Measurements from ENCODE around the gene WNT7A. TPM values are rescaled to one million over a fixed set of nuclear protein-coding genes. Genes with fewer than 3 reads are reported as not detected.

The WNT7A gene
- total RNA-seq, 1 donor from 2014 or later: 0.44 TPM

DNA sequence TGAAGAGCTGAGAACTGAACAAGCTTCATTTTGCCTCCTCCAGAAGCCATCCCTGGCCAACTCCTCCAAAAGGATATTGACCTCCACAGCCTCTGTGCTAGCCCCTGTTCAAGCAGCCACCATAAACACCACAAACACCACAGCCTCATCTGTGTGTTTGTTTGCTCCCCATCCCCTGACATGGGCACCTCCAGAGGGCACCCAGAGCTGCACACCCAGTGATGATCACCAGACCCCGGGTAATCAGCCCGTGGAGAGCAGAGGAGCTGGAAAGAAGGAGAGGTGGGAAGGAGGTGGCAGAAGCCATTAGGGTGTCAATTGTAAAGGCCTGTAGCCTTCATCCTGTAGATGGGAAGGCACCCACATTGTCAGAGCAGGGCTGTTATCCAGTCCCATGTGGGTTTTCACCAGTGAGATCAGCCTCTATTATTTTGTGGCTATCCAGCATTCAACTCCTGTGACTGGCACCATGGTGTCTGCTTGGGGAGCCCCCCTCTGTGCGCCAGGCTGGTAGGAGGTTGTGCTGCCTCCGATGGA is 6.8 kb upstream of the WNT7A start:
- intact Hi-C loops (cut with micrococcal nuclease): loop anchor here (5.0 kb wide), 1 partner anchor 339 kb away; the partner anchor contains the start of gene FBLN2

DNA sequence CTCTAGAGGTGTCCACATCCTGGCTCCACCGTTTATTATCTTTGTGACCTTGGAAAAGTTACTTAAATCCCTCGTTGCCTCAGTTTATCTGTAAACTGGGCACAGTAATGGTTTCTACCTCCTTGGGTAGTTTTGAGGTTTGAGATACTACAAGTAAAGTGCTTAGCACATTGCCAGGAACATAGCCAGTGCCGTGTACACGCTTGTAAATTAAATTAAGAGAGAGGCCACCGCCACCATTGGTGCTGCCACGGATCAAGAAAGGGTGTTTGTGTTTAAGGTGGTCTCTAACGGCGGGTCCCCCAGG is 5.8 kb upstream of the WNT7A start:
- intact Hi-C loops (cut with micrococcal nuclease): loop anchor here (1.0 to 5.0 kb wide), 3 partner anchors 228 to 389 kb away; partner anchors contain the start of gene FBLN2

DNA sequence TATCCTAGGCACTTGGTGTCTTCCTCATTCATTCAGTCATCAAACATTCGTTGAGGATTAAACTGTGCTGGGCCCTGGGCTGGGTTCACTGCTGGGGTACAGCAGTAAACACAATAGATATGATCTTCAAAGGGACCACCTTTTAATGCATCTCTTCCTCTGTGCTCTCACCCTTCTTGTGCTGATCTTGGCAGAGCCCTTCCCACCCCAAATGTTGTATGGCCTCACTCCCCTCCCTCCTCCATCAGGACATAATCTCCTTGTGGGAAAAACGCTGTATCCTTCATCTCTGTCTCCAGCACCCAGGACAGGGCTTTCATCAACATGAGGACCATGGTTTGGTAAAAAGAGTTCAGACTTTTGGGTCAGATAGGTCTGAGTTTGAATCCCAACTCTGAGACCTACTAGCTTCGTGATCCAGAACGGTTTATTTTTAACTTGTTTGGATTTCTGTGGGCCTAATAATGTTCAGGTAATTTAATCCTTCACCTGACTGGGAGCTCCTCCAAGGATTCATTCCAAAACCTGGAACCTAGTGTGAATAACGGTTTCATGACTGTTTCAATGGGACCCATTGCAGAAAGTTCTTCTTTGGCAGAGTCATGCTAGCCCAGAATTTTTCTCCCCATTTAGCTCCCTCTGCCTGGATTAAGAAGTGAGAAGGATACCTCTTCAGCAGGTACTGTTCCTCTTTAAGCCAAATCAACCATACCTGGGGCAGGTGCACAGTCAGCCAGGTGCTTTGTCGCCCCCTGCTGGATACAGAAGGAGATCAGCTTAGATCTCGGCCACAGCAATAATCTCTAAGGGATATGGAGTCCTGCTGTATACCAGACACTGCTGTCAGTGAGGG is 5.2 kb upstream of the WNT7A start:
- intact Hi-C loops (cut with micrococcal nuclease): loop anchor here (1.0 to 5.0 kb wide), 3 partner anchors 228 to 389 kb away; partner anchors contain the start of gene FBLN2

DNA sequence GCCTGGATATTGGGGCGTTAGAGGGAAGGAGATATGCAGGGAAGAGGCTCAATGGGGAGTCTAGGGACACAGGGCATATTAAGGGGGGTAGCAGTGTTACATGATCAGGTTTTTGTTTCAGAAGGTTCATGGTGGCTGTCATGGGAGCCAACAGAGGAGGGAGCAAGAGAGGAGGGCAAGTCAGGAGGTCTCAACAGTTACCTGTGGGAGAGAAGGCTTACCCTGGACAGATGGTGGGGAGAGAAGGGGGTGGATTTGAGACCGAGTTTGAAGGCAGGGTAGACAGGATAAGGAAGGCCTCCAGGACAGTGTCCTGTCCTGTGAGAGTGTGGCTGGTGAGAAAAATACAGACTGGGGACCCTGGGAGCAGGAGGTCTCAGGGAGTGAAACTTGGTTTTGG is 3.8 kb upstream of the WNT7A start:
- intact Hi-C loops (cut with micrococcal nuclease): no loop called here

DNA sequence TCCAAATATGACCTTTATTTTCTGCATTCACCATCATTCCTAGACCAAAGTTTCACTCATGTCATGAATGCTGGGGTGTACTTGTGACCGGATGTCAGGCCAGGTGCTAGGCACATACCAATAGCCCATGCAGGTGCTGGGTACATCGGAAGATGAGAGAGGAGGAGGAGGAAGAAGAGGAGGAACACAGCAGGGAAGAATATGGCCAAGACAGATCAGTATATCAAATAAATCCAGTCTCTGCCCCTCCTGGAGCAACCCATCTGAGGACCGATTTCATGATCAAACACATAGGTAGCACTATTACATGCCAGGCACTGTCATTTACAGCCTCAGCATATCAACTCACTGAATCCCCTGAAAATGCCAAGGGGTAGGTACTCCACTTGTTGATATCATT is 3.0 kb upstream of the WNT7A start:
- intact Hi-C loops (cut with micrococcal nuclease): no loop called here

DNA sequence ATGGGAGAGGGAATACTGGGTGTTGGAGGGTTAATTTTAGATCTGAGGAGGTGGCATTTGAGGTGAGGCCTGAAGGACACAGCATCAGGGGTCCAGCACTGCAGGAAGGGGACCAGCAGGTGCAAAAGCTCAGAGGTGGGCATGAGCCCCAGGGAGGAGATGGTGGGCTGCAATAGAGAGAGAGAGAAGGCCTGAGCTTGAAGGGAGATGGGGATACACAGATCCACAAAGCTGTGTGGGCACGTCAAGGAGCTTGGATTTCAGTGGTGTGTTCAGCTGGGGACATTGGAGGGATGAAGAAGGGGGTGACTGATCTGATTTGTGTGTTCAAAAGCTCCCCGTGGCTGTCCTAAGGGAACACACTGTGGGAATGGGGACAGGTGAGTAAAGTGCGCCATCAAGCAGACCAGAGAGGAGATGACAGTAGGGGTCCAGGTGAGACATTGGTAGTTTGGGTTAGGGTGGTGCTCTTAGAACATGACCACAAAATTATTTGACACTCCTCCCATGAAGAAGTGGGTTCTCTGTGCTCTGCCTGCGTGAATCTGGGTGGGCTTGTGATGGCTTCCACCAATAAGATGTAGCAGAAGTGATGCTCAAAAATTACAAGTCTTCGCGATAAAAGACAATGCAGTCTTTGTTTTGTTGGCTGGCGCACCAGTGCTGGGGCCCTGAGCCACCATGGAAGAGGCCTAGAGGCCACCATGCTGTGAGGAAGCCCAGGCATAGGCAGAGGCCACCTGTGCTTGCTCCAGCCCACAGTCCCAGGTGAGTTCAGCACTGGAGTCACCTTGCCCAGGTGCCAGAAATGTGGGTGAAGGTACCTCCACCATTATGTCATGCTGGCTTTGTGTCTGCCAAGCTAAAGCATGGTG is 1.9 kb upstream of the WNT7A start:
- intact Hi-C loops (cut with micrococcal nuclease): no loop called here

DNA sequence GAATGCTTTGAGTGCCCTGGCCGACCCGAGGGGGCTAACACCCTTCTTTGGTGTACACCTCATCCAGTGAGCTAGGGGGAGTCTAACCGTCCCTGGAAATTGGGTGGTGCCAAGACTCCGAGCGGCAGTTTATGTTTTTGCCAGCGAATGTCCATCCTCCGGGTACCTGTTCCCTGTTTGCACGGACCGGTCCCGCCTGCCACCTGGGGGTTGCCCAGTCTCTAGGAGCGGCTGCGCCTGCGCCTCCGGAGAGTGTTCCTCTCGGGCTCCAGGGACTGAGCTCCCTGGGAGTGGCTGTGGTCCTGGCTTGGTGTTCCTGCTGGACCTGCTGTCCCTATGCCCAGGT is 913 bp upstream of the WNT7A start:
- intact Hi-C loops (cut with micrococcal nuclease): loop anchor here (1.0 kb wide), 2 partner anchors 223 to 384 kb away; no protein-coding TSS in a partner anchor

DNA sequence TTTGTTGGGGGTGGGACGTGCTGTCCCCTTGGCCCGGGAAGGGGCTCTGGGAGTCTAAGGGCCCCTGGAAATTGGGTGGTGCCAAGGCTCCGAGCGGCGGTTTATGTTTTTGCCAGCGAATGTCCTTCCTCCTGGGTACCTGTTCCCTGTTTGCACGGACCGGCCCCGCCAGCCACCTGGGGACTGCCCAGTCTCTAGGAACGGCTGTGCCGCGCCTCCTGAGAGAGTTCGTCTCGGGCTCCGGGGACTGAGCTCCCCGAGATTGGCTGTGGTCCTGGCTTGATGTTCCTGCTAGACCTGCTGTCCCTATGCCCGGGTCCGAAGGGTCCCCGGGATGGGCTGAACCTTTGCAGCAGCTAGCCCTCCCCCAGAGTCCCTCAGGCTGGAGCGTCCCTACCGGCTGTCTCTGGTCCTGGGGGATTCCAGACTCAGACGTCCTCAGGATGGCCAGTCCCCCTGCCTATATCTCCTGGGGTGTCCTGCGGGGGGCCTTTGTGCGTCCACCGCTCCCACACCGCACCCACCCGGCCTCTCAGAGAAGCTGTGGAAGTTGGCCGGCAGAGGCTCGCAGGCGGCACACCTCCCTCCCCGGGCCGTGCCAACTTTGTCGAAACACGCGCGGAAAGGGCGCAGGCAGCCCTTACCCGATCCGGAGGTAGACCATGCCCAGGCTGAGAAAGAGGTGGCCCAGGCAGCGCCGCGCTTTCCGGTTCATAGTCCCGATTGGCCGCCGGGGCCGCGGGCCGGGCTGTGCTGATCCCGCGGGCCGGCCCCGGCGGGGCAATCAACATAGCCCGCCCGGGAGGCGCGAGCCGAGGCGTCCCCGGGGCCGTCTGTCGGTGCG is 547 bp downstream of the WNT7A start:
- intact Hi-C loops (cut with micrococcal nuclease): no loop called here

DNA sequence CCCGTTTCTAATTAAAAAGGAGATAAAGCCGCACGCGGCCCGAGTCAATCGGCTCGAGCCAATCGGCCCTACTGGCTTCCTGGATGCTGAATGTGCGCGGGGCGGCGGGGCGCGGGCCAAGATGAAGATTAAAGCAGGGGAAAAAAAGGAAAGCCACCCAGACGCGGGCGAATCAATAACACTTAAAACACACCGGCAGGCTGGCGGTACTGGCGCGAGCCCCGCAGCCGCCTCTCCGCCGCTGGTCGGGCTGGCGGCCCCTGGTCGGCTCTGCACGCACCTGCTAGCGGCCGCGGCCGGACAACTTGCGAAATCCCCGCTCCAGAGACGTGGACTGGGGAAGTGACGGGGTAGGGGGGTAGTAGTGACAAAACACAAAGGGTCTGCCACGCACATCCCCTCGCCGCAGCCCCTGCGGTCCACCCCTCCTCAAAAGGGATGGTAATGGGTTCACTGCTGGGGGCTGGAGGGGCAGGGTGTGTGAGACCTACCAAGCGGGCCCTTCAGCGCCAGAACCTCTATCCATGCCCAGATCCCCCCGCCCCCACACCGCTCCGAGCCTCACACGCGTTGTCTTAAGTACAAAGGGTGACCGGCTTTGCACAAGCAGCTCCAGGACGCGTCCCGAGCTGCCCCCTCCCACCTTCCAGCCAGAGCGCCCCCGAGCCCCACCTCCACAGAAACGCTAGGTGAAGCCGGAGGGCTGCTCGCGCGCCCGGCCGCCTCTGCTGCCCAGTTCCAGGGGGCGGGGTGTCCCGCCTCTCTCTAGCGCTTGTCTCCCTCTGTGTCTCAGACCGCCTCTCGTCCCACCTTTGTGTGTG is 1.4 kb downstream of the WNT7A start:
- intact Hi-C loops (cut with micrococcal nuclease): no loop called here

DNA sequence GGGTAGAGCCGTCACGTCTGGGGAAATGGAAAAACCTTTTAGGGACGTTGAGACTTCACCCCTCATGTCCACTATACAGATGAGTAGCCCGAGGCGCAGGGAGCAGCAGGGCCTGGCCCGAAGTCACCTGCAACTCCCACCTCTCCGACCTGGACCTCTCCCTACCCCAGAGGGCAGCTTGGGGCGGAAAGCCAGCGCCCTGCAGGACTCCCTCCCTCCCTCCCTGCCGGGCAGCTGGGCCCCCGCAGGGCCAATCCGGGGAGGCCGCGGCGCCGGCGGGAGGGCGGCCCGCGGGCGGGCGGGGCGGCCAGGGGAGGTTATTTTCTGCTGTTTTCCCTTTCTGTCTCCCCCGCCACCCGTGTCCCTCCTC is 2.0 kb downstream of the WNT7A start:
- intact Hi-C loops (cut with micrococcal nuclease): no loop called here

DNA sequence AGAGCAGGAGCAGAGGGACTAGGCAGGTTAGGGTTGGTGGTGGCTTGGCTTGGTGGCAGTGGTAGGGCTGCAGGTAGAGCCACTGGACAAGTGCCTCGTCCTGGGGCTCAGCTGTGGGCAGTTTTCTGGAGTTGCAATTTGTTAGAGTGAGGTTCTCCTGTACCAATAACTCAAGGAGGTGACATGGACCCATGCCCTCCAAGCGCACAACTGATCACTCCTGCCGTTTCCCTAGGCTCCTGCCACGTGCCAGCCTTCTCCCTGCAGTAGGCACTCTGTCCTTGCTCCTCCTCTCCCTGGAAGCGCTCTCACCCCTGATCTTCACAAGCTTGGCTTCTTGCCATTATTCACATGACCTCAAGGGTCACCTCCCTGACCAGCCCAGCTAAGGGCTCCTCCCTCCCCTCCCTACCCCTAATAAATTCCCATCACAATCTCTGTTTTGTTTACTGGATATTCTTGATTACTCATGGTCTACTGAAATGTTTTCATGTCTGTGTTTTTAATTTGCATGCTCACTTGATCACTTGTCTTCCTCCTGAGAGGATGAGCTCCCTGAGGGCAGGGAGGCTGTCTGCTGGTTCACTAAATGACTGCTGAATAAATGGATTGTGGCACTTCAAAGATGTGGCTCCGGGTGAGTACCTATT is 3.3 kb downstream of the WNT7A start:
- intact Hi-C loops (cut with micrococcal nuclease): no loop called here

DNA sequence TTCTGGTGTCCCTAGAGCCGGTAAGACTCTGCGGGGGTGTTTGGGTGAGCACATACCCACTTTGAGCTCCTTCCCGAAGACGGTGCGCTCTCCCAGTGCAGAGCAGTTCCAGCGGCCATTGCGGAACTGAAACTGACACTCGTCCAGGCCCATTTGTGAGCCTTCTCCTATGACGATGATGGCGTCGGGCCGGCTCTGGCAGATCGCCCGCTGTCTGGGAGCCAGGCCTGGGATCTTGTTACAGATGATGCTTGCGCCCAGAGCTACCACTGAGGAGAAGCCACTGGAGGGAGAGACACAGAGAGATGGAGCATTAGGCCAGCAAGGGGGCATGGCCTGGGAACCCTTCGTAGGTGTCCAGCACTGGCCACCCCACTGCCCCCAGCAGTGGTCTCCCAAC is 5.0 kb downstream of the WNT7A start:
- intact Hi-C loops (cut with micrococcal nuclease): no loop called here

DNA sequence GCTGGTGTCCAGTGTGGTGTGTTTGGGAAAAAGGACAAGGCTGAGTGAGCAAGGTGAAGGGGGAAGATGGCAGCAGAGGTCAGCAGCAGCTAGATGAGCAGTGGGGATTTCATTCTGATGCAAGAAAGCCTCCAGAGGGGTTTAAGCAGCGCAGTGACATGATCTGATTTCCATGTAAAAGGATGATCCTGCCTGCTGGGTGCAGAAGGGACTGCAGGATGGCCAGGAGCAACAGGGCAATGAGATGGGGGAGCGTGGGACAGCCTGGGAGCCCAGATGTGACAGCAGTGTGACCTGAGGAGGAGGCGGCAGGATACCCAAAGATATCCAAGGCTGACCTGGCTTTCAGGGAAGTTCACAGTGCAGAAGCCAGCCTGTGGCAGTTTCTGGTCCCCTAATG is 6.1 kb downstream of the WNT7A start:
- intact Hi-C loops (cut with micrococcal nuclease): no loop called here

DNA sequence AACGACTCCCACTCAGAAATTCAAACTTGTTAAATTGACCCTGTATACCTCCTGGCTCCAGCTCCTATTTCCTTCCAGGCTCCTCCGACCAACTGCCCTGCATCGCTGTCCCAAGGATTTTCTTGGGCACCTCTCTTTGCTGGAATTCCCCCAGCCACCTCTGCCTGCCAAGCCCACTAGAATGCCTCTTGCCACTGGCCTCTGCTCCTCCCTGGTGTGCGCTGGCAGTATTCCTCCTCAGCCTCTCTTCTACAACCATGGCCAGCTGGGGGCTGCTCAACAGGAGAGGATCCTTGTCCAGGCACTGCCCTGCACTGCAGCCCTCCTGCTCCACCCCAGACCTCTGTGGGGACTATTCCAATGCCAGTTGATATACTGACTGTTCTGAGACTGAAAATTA is 7.4 kb downstream of the WNT7A start:
- intact Hi-C loops (cut with micrococcal nuclease): no loop called here

DNA sequence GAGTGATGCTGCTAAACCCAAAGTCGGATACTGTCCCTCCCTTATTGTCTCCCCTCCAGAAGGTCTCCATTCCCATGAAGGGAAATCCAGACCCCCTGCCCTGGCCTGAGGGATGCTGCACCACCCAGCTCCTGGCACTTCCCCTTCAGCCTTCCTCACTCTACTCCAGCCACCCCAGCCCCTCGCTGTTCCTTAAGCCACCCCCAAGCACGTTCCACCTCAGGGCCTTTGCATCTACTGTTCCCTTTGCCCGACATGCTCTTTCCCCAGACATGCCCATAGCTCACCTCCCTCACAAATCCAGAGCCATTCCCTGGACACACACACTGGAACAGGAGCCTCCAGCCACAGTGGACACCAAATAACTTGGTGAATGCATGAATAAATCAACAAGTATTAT is 8.1 kb downstream of the WNT7A start:
- intact Hi-C loops (cut with micrococcal nuclease): no loop called here

DNA sequence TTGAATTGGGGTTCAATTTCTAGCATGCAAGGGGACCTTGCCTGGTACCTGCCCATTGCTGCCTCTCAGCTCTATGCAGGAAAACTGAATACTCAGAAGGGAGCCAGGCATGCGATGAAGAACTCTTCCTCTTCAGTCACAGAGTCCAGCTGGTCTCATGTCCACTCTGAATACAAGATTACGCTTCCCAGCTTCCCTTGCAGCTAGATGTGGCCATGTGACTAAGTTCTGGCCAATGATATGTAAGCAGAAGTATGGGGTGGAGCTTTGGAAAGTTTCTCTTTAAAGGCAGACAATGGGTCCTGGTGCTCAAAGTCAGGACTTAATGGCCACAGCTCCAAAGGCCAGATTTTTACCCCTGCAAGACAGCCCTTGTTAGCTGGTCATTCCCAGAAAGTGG is 9.0 kb downstream of the WNT7A start:
- intact Hi-C loops (cut with micrococcal nuclease): no loop called here

DNA sequence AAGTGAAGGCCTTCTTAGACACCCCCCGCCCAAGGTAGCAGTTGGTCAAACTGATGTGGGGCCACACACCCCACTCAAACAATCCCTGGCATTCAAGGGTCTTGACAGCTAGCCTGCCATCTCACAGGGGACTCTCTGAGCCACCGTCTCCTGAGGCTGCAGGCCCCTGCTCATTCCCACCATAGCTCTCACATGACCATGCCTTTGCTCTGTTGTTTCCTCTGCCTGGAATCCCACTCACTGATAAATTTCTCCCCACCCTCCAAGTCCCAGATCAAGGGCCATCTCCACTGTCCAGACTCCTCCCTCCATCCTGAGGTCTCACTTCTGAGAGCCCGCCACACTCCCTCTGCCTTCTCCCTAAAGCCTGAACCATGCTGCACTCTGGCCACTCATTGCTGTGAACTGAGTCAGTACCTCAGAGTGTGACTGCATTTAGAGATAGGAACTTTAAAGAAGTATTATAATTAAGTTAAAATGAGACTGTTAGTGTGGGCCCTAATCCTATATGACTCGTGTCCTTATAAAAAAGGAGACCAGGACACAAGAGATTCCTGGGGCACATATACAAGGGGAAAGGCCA is 10.0 kb downstream of the WNT7A start:
- intact Hi-C loops (cut with micrococcal nuclease): no loop called here

DNA sequence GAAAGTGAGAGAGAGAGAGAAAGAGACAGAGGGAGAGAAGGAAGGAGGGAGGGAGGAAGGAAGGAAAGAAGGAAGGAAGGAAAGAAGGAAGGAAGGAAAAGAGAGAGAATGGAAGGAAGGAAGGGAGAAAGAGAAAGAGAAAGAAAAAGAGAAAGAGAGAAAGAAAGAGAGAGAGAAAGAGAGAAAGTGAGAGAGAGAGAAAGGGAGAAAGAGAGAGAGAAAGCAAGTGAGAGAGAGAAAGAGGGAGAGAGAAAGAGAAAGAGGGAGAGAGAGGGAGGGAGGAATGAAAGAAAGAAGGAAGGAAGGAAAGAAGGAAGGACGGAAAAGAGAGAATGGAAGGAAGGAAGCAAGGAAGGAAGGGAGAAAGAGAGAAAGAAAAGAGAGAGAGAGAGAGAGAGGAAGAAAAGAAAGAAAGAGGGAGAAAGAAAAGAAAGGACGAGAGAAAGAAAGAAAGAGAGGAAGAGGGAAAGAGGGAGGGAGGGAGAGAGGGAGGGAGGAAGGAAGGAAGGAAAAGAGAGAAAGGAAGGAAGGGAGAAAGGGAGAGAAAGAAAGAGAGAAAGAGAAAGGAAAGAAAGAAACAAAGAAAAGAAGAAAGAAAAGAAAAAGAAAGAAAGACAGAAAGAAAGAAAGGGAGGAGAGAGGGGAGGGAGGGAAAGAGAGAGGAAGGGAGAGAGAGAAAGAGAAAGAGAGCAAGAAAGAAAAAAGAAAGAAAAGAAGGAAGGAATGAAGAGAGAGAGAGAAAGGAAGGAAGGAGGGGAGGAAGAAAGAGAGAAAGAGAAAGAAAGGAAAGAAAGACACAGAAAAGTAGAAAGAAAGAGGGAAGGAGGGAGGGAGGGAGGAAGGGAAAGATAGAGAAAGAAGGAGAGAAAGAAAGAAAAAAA is 10.8 kb downstream of the WNT7A start:
- intact Hi-C loops (cut with micrococcal nuclease): no loop called here

DNA sequence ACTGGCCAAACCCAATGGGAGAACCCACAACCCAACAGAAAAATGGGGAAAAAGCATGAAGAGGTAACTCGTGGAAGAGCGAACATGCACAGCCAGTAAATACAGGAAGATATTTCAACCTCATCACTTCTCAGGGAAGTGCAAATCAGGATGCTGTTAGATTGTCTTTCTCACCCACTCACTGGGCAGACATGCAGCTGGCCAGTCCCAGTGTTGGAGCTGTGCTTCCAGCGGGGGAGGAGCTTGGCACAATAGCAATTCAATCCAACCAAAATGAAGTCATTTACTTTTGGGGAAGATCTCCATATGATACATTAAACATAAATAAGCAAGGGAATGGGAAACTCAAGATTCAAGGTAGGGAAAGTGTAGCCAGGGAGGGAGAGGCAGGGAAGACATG is 12.1 kb downstream of the WNT7A start:
- intact Hi-C loops (cut with micrococcal nuclease): no loop called here
